ENCODE measurements around the gene TIGAR.

Gene TIGAR

GRCh38 chr12:4312251-4312650 is 8.8 kb upstream of the TIGAR start:
- TF ChIP-seq CTCF (conservative IDR thresholded peaks at IDR 0.05; ENCODE audit: low read depth), result no peak
- ChIA-PET CTCF (no interaction called here), POLR2A (ENCODE audit: low non-redundant PET) (no interaction called here)
- DNase-seq (ENCODE audit: low spot score), result no peak
- no peak overlapping the region for H3K27ac ChIP-seq

- no peak for TF ChIP-seq CTCF (conservative IDR thresholded peaks at IDR 0.05; ENCODE audit: low read depth)
- CTCF ChIA-PET, result interaction anchor here (0.6 kb wide), 1 partner anchor 21 kb away, joined by 4 read pairs; no protein-coding TSS in a partner anchor
- H3K27ac ChIP-seq, result peak overlapping the region; percentile 75
- POLR2A ChIA-PET (ENCODE audit: low non-redundant PET), result no interaction called here
- DNase-seq (ENCODE audit: low spot score), result no peak
These were observed 538 bp upstream of the TIGAR start for GRCh38 chr12:4320497-4320852.

- no peak for TF ChIP-seq CTCF (conservative IDR thresholded peaks at IDR 0.05; ENCODE audit: low read depth)
- no peak overlapping the region for H3K27ac ChIP-seq
- POLR2A ChIA-PET (ENCODE audit: low non-redundant PET), result no interaction called here
- CTCF ChIA-PET, result interaction anchor here (0.6 to 1.0 kb wide), 2 partner anchors 15 to 31 kb away, joined by 5 to 6 read pairs; no protein-coding TSS in a partner anchor
- DNase-seq (ENCODE audit: low spot score), result no peak
These were observed 1.7 kb downstream of the TIGAR start for GRCh38 chr12:4322726-4323125.

- no peak overlapping the region for H3K27ac ChIP-seq
- DNase-seq (ENCODE audit: low spot score), result no peak
- CTCF ChIA-PET, result interaction anchor here (0.6 to 1.0 kb wide), 2 partner anchors 15 to 30 kb away, joined by 5 to 6 read pairs; no protein-coding TSS in a partner anchor
- TF ChIP-seq CTCF (conservative IDR thresholded peaks at IDR 0.05; ENCODE audit: low read depth), result no peak
- POLR2A ChIA-PET (ENCODE audit: low non-redundant PET), result no interaction called here
These were observed 2.4 kb downstream of the TIGAR start for GRCh38 chr12:4323396-4323795.

- POLR2A ChIA-PET (ENCODE audit: low non-redundant PET), result interaction anchor here (0.5 to 0.6 kb wide), 2 partner anchors 8 to 9 kb away, joined by 5 to 7 read pairs; no protein-coding TSS in a partner anchor
- CTCF ChIA-PET, result interaction anchor here (0.6 to 0.7 kb wide), 2 partner anchors 447 to 1654 kb away, joined by 3 to 7 read pairs; no protein-coding TSS in a partner anchor
These were observed 3.4 kb downstream of the TIGAR start for GRCh38 chr12:4324366-4324765.

GRCh38 chr12:4325966-4326365 is 5.0 kb downstream of the TIGAR start:
- POLR2A ChIA-PET (ENCODE audit: low non-redundant PET), result no interaction called here
- no peak for DNase-seq (ENCODE audit: low spot score)
- no peak overlapping the region for H3K27ac ChIP-seq
- no peak for TF ChIP-seq CTCF (conservative IDR thresholded peaks at IDR 0.05; ENCODE audit: low read depth)
- CTCF ChIA-PET, result interaction anchor here (0.6 kb wide), 1 partner anchor 288 kb away, joined by 3 read pairs; no protein-coding TSS in a partner anchor

More at GRCh38 chr12:4324366-4324765, 3.4 kb downstream of the TIGAR start:
- H3K27ac ChIP-seq, result no peak overlapping the region
- no peak for DNase-seq (ENCODE audit: low spot score)
- no peak for TF ChIP-seq CTCF (conservative IDR thresholded peaks at IDR 0.05; ENCODE audit: low read depth)
